Stimulated activated CD4-positive, alpha-beta T cell treated with anti-CD3 and anti-CD28 coated beads, Interleukin-1b, Interleukin-23, amount 100 ng/mL, for 24 hours (primary cell): Measurements from ENCODE around the gene MUS81.

Source experiments
- DNase-seq, 4 experiments: peaks; one replicate each; pipeline ENCODE4 v3.0.0-alpha.2; 2020; ENCODE audit warnings: low read depth in 4 of 4, low spot score in 1 of 4

Gene MUS81

GRCh38 chr11:65915101-65915820 lies 55.0 kb downstream of the MUS81 start:
- no peak for DNase-seq

- DNase-seq = no peak
Measured at GRCh38 chr11:65915821-65916251, 55.6 kb downstream of the MUS81 start.
